Measurements from ENCODE around the gene TLCD5.

Gene TLCD5

DNA sequence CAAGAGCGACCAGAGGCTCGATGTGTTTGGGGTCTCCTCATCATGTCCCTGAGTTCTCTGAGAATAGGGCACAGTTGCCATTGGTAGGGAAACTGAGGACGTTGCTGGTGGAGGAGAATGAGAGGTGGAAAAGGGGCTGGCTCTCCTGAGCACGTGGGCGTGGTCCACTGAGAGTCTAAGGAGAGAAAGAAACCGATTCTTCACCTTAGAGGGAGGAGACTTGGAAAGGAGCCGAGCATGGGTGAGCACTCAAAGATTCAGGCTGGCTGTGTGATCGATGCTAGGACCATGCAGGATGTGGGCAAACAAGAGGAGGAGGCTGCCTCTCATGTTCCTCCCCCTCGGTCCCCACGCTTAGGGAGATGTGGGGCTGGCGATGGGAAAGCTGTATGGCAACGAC is 19.8 kb upstream of the TLCD5 start:
- DNase-seq, result no peak
- in situ Hi-C loops (cut with HindIII; ENCODE audit: low pct_ligation_motif_present, low pct_unique_long_range_greater_than_20kb, low sequenced_read_pairs), result no loop called here

DNA sequence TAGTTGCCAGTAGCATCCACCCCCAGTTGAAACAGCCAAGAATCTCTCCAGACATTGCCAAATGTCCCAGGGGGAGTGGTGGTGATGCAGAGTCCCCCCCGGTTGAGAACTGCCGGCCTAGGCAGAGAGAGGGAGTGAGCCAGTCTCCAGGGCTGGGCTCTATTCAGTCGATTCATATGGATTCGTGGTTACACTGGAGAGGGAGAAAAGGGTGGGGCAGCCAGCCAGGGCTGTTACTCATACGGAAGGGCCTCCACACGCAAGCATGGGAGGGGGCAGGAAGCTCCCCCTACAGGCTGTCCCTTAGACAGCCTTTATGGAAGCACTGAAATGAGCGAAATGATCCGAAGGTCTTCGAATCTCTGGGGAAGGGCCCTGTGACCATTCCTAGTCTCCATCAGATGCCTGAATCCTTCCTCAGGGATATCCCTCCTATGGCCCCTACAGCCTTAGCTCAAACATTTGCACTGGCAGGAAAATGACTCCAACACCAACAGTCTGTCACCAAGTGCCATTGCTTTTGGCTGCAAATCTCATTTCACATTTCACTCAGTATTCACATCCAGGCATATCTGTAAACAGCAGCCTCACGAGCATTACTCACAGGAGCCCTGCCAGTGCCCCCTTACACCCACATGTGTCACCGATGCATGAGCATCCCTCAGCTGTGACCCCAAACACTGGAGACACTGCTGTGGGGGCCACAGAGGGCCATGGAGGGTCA is 18.4 kb upstream of the TLCD5 start:
- in situ Hi-C loops (cut with HindIII; ENCODE audit: low pct_ligation_motif_present, low pct_unique_long_range_greater_than_20kb, low sequenced_read_pairs), result no loop called here
- DNase-seq, result peak; percentile 82

DNA sequence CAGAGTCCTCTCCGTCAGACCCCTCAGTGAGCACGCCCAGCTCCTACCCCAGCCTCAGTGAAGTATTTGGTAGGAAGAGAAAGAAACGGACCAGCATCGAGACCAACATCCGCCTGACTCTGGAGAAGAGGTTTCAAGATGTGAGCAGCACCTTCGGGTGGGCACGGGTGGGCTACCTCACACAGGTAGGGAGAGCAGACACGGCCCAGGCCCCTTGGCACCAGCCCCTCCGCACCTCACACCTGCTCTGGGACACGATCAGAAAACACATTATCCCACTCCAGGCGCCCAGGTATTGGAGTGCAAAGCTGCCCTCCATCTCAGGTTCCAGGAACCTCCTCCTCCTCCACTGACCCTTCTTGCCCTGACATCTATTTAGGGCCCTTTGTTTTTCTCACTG is 17.6 kb upstream of the TLCD5 start:
- in situ Hi-C loops (cut with HindIII; ENCODE audit: low pct_ligation_motif_present, low pct_unique_long_range_greater_than_20kb, low sequenced_read_pairs), result no loop called here
- no peak for DNase-seq

DNA sequence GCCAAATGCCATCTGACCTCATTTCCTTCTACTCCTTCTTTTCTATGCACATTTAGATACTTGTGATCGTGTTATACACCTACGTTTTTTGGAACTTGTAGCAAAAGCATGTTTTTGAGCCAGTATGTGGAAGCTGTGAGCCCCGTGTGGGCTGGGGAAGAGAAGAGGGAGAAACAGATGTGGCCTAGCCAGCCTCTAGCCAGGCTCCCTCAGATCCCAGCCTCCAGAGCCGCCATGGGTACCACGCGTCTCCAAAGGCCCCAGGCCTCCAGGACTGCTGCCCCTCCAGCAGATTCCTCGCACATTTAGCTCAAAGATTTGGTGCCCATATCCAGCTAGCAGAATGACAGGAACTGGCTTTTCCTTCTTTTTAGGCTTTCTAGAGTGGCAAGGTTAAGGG is 17.0 kb upstream of the TLCD5 start:
- in situ Hi-C loops (cut with HindIII; ENCODE audit: low pct_ligation_motif_present, low pct_unique_long_range_greater_than_20kb, low sequenced_read_pairs), result no loop called here
- no peak for DNase-seq

DNA sequence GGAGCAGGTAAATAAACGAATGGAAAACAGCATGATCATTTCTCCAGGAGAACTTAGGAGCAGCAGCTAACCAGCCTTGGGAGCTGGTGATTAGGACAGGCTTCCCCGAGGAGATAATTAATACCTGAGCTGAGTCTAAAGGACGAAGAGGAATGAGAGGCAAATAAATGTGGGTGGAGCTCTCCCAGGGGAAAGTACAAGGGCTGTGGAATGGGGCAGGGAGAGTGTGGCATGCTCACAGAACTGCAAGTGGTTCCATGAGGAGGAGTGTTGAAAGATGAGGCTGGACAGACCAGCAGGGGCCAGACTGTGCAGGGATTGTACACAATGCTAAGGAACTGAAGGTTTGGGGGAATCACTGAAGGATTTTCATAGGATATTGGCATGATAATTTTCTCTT is 14.2 kb upstream of the TLCD5 start:
- no peak for DNase-seq
- in situ Hi-C loops (cut with HindIII; ENCODE audit: low pct_ligation_motif_present, low pct_unique_long_range_greater_than_20kb, low sequenced_read_pairs), result no loop called here

DNA sequence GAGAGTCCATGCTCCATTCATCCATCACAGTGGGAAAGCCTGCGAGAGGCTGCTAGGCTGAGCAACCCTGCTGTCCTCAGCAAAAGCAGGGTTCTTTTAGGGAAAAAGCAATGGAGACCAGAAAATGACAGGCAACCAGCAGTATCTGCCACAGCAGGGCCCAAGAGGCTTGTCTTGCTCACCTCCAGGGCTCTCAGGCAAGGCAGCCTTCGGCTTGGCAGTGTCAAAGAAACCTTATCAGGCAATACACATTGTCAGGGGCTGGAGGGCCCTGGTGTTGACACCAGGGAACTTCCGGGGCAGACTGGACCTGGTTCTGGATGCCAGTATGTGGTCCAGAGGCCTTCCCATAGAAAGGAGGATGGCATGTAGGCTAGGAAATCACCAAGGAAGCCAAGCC is 10.2 kb upstream of the TLCD5 start:
- no peak for DNase-seq
- in situ Hi-C loops (cut with HindIII; ENCODE audit: low pct_ligation_motif_present, low pct_unique_long_range_greater_than_20kb, low sequenced_read_pairs), result no loop called here

DNA sequence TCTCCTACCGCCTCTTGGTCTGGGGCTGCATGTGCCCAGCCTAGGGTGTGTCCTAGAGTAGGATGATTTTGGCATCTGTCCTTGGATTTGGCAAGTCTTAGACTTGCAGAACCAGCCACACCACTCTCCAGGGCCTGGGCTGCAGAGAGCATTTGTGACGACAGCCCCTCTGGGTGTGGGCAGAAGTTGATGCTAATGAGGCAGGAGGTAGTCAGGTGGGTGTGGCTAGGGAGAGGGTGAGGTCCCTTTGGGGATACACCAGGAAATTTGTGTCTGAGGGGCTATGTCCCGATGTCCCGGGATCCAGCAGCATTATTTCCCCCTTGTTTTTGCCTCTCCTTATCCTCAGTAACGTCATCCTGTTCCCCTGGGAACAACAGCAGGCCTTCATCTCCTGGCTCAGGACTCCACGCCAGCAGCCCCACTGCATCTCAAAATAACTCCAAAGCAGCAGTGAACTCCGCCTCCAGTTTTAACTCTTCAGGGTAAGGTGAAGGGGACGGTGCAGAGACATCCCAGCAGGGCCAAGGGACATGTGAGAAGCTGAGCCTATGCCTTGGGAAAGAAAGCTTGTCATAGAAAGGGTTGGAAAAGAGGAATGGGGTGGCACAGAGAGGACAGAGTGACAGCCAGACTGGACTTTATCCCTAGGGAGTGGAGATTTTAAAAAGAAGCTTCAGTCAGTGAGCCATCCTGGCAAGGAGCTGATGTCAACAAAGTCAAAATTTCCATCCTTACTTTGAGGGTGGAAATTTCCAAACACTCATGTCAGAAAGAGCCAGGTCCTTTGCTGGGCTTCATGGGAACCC is 8.0 kb upstream of the TLCD5 start:
- no peak for DNase-seq
- in situ Hi-C loops (cut with HindIII; ENCODE audit: low pct_ligation_motif_present, low pct_unique_long_range_greater_than_20kb, low sequenced_read_pairs), result no loop called here

DNA sequence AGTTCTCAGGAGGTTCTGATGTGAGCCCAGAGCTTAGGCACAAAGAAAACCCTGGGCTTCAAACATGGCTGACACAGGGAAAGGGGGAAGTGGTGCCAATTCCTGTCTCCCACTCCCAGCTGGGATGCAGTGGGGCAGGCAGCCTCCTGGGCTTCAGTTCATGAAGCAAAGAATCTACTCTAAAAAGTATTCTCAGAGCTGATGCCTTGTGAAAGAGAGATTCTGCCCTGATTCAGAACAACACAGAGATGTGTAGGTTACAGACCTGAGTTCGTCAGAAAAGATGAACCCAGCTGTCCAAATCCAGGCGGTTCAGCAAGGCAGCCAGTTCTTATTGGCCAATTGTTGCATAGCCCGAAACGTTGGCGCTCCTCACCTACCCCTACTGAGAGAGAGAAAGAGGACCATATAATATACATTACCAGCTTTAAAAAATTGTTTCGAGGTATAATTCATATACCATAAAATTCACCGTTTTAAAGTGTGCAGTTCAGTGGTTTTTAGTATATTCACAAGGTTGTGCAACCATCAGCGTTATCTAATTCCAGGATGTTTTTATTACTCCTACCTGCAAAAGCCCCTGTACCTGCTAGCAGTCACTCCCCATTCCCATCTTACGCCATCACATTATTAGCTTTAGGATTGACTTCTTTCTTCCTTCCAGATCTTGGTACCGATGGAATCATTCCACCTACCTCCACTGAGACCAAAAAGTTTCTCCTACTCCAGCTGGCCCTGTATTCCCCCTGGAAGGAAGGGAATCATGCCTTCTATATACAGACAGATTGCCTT is 7.2 kb upstream of the TLCD5 start:
- DNase-seq, result no peak
- in situ Hi-C loops (cut with HindIII; ENCODE audit: low pct_ligation_motif_present, low pct_unique_long_range_greater_than_20kb, low sequenced_read_pairs), result no loop called here

DNA sequence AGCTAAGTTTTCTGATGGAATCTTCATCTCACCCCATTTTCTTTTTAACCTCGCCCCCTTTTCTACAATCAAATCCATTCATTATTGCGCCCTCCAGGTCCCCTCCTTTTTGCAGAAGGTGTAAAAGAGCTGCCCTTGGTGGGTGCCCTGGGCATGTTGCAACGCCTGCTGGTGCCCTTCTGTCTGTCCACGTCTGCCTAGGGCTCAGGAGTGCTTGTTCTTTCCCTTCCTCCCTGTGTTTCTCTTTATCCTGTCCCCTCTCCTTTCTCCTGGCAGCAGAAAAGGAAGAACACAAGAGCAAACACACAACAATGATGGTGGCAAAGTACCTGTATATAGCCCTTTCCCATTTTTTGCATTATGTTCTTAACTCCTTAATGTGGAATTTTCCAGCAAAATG is 6.2 kb upstream of the TLCD5 start:
- DNase-seq, result no peak
- in situ Hi-C loops (cut with HindIII; ENCODE audit: low pct_ligation_motif_present, low pct_unique_long_range_greater_than_20kb, low sequenced_read_pairs), result no loop called here

DNA sequence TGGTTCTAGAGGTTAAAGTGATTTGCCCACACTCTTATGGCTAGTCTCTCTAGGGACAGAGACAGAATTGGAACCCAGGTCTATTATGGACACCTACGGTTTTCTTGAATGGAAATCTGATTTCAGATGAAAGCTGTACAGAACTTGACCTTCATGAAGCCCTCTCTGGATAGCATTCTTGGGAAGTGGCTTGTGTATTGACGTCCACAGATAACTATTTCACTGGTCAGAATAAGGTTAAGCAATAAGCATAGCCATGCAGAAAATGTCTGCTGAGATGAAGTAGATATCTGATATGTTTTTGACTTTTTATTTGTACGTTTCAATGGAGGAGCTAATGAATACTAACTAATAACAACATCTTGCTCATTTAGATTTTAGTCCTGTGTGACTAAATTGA is 1.1 kb downstream of the TLCD5 start:
- DNase-seq, result peak; percentile 77
- in situ Hi-C loops (cut with HindIII; ENCODE audit: low pct_ligation_motif_present, low pct_unique_long_range_greater_than_20kb, low sequenced_read_pairs), result no loop called here

DNA sequence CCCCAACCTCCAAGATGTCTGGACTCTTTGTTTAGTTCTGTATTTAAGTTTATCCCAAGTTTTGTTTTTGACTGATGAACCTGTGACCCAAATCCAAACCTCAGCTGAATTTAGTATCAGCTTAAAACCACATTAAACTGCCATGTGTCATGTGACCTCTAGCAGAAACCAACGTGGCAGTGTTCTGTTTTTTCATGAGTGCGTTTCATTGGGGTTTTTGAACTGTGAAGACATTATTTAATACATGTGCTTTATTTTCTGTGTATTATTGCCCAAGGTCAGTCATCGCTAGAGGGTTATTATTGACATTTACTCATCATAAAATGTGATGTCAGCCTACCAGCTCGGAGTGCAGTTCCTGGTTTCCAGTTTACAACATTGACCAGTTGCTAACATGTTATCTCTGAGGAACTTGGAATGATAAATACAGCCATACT is 1.8 kb downstream of the TLCD5 start:
- in situ Hi-C loops (cut with HindIII; ENCODE audit: low pct_ligation_motif_present, low pct_unique_long_range_greater_than_20kb, low sequenced_read_pairs), result no loop called here
- DNase-seq, result peak; percentile 21

DNA sequence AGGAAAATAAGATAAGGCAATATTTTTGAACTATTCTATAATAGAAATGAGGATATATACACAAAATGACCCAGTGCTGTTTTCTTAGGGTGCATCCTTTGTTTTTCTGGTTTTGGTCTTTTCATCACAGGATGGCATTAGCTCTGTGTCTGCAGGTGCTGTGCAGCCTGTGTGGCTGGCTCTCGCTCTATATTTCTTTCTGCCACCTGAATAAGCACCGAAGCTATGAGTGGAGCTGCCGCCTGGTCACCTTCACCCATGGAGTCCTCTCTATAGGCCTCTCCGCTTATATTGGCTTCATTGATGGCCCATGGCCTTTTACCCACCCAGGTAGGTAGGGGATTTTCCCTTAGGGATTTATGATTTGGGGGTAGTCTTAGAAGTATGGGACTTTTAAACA is 2.2 kb downstream of the TLCD5 start:
- in situ Hi-C loops (cut with HindIII; ENCODE audit: low pct_ligation_motif_present, low pct_unique_long_range_greater_than_20kb, low sequenced_read_pairs), result no loop called here
- no peak for DNase-seq

DNA sequence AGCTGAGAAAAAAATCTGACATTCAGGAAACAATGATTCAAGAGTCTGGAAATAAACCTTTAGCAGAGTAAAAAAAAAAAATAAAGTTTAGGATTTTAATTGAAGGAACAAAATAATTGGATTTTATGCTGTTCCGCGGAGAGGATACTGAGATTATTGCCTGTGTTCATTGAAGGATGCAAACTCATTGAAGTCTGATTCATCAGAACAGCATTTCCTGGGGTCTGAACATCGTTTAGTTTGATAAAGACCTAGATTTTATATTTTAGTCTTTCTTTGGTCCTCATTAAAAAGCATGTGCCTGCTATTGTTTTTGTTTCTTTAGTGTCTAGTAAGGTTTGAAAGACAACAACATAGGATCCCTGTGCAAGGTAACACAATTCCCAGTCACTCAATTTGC is 4.5 kb downstream of the TLCD5 start:
- no peak for DNase-seq
- in situ Hi-C loops (cut with HindIII; ENCODE audit: low pct_ligation_motif_present, low pct_unique_long_range_greater_than_20kb, low sequenced_read_pairs), result no loop called here

DNA sequence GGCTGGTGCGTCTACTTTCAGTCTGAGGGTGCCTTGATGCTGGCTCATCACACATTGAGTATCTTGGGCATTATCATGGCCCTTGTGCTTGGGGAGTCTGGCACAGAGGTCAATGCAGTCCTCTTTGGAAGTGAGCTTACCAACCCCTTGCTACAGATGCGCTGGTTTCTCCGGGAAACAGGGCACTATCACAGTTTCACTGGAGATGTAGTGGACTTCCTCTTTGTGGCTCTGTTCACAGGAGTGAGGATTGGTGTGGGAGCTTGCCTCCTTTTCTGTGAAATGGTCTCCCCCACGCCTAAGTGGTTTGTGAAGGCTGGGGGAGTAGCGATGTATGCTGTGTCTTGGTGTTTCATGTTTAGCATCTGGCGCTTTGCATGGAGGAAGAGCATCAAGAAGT is 4.9 kb downstream of the TLCD5 start:
- in situ Hi-C loops (cut with HindIII; ENCODE audit: low pct_ligation_motif_present, low pct_unique_long_range_greater_than_20kb, low sequenced_read_pairs), result no loop called here
- no peak for DNase-seq

DNA sequence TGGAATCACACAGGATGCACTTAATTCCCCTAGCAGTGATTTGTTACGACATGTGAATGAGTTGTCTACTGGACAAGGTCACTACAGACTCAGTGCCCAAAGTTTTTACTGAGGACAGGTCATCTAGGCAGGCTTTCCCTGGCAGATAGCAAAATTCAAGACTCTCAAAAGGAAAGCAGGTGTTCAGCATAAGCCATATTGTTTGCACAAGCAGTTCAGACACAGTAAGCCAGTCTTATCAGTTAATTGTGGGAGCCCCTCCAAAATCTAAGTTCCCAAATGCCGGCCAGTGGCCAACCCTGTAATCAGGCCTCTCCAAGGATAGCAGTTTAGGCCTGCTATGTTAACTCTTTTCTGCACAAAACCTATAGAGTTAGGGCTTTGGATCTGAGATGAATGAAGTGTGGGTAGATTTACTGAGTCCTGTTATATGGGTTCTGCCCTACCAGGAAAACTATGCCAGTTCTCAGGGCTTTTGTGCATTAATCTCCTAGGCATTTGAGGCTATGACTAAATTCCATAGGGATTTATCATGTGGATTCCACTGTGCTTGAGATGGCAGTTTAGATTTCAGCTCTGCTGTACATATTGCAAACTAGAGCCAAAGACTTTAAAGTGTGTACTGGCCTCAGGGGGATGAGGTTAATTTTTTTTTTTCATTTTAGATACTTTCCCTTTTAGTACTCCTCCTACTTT is 6.3 kb downstream of the TLCD5 start:
- peak; percentile 87 for DNase-seq
- in situ Hi-C loops (cut with HindIII; ENCODE audit: low pct_ligation_motif_present, low pct_unique_long_range_greater_than_20kb, low sequenced_read_pairs), result no loop called here

DNA sequence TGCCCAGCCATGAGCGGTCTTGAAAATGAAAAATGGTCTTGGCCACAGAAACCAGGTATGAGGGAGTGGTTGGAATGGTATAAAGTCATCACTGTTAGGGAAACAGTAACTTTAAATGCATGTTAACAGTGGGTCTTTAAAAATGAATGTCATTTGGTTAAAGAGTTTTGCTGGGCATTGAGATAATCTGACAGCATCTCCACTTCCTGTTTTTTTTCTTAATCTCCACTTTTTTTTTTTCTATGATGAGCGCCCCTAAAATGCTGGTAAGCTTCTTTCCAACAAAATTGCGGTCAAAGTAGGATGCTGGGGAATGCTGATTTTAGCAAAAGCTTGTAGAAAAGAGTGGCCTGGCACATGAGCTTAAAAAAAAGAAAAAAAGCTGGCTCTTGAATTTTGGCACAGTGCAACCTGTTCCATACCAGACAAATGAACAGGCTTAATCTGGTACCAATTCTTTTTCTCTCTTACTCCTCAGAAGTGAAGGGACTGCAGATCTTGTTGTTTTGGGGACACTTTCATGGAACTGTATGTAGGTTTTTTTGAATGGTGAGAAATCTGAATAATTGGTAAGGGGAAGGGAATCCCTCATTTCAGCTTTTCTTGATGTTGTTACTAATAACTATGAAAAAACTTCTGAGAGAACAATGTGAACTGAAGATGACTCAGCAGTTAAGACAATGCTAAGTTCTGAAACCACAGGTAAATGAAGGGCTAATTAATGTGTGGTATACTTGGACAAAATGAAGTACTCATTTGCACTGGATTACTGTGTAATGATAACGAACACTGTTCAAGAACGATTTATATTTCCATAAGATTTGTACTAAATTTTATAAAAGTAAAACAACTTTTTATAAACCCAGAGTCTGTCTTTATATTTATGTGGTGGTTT is 8.0 kb downstream of the TLCD5 start:
- DNase-seq, result no peak
- in situ Hi-C loops (cut with HindIII; ENCODE audit: low pct_ligation_motif_present, low pct_unique_long_range_greater_than_20kb, low sequenced_read_pairs), result no loop called here

DNA sequence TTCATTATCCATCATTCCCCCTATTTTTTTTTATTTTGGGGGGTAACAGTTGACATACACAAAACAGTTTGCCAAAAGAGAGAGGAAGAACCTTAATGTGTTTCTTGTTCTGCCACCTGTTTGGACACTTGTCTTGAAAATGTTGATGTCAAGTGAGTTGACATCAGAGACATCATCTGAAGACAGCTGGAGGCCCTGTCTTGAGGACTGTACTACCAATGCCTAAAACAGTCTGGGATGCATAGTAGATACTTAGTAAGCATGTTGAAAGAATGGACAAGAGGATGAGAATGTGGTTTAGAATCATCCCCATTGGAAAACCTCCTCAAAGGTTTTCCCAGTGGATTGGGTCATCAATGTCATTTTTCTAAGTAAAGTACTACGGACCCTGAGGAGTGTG is 8.7 kb downstream of the TLCD5 start:
- no peak for DNase-seq
- in situ Hi-C loops (cut with HindIII; ENCODE audit: low pct_ligation_motif_present, low pct_unique_long_range_greater_than_20kb, low sequenced_read_pairs), result no loop called here

DNA sequence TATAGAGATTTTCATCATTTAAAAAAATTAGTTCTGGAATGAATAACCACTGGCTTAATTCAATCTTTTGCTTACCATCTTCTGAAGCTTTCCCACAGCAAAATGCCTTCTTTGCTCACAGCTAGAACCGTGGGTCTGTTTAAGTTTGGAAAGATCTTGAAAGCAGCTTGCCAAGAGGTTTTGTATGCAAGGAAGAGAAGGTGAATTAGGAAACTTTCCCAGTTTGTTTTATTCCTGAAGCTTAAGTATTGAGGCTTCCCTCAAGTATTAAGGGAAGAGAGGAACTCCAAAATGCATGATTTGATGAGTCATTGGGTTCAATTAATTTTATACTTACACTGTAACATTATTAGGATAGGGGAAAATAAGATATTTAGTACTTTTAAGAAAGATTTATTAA is 9.2 kb downstream of the TLCD5 start:
- no peak for DNase-seq
- in situ Hi-C loops (cut with HindIII; ENCODE audit: low pct_ligation_motif_present, low pct_unique_long_range_greater_than_20kb, low sequenced_read_pairs), result no loop called here

Measured in ACHN (cell line).